ENCODE data around the gene TTLL11.

DNA sequence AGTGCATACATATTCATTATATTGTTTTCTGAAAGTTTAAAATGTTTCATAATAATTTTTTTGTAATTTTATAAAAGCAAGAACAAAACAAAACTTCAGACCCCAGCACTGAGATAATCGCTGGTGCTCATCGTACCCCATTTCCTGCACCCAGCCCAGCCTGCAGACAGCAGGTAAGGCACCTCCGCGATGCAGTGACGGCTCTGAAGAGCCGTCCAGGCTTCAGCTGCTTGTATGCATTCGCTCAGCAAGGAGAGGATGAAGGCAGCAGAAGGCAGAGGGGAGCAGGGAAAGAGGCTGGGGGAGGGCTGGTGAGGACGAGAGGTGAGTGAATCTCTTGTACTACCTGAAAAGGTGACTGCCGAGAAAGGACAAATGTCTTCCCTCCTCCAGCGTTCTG lies 153.5 kb downstream of the TTLL11 start:
- TF ChIP-seq GATA3 (IDR thresholded peaks at IDR 0.05; ENCODE audit: low read depth, low read length) (no peak), GATA2 (IDR thresholded peaks at IDR 0.05; ENCODE audit: low read depth, low read length) (no peak)

Data from SH-SY5Y (cell line).